T-helper 22 cell (primary cell): ENCODE data around the gene PARVG.

Experiments
- DNase-seq: peaks from one replicate; pipeline ENCODE4 v3.0.0-alpha.2; 2020; ENCODE audit warnings: low read depth

The PARVG gene

GRCh38 chr22:44196731-44197131 lies 16.0 kb downstream of the PARVG start:
- DNase-seq = no peak

GRCh38 chr22:44197271-44197670 lies 16.5 kb downstream of the PARVG start:
- no peak for DNase-seq

- DNase-seq = no peak
Observed at GRCh38 chr22:44199164-44199563, 18.4 kb downstream of the PARVG start.

GRCh38 chr22:44199866-44200265 lies 19.1 kb downstream of the PARVG start:
- DNase-seq = no peak

- no peak for DNase-seq
Observed at GRCh38 chr22:44200451-44200850, 19.7 kb downstream of the PARVG start.

GRCh38 chr22:44200855-44201550 lies 20.3 kb downstream of the PARVG start:
- no peak for DNase-seq

- no peak for DNase-seq
Observed at GRCh38 chr22:44201665-44202064, 20.9 kb downstream of the PARVG start.

- no peak for DNase-seq
Observed at GRCh38 chr22:44202261-44202789, 21.6 kb downstream of the PARVG start.

- no peak for DNase-seq
Observed at GRCh38 chr22:44203203-44203602, 22.5 kb downstream of the PARVG start.

- DNase-seq = no peak
Observed at GRCh38 chr22:44204739-44205515, 24.2 kb downstream of the PARVG start.

- DNase-seq = no peak
Observed at GRCh38 chr22:44205516-44206329, 25.0 kb downstream of the PARVG start.

- no peak for DNase-seq
Observed at GRCh38 chr22:44206330-44206645, 25.6 kb downstream of the PARVG start.

- no peak for DNase-seq
Observed at GRCh38 chr22:44206696-44207095, 26.0 kb downstream of the PARVG start.

GRCh38 chr22:44207173-44207980 lies 26.7 kb downstream of the PARVG start:
- DNase-seq = no peak

- no peak for DNase-seq
Observed at GRCh38 chr22:44207981-44208317, 27.2 kb downstream of the PARVG start.

- no peak for DNase-seq
Observed at GRCh38 chr22:44209343-44209742, 28.6 kb downstream of the PARVG start.

- no peak for DNase-seq
Observed at GRCh38 chr22:44210722-44211121, 30.0 kb downstream of the PARVG start.

- DNase-seq = no peak
Observed at GRCh38 chr22:44211256-44211945, 30.7 kb downstream of the PARVG start.

- DNase-seq = no peak
Observed at GRCh38 chr22:44211946-44212930, 31.5 kb downstream of the PARVG start.

- DNase-seq = no peak
Observed at GRCh38 chr22:44212936-44213335, 32.2 kb downstream of the PARVG start.
